ENCODE data around the gene GRM5. TPM values are rescaled to one million over a fixed set of nuclear protein-coding genes. Genes with fewer than 3 reads are reported as not detected.
"Not testable (repeated sequence)": the region's sequence is repeated elsewhere in the genome, so short reads cannot be mapped to it uniquely, and the experiment has no call there.

The GRM5 gene
- total RNA-seq (not detected in 2 replicates), polyA plus RNA-seq (not detected in 2 replicates), polyA minus RNA-seq (not detected in 2 replicates)
- not detected for total RNA-seq (2013)

DNA sequence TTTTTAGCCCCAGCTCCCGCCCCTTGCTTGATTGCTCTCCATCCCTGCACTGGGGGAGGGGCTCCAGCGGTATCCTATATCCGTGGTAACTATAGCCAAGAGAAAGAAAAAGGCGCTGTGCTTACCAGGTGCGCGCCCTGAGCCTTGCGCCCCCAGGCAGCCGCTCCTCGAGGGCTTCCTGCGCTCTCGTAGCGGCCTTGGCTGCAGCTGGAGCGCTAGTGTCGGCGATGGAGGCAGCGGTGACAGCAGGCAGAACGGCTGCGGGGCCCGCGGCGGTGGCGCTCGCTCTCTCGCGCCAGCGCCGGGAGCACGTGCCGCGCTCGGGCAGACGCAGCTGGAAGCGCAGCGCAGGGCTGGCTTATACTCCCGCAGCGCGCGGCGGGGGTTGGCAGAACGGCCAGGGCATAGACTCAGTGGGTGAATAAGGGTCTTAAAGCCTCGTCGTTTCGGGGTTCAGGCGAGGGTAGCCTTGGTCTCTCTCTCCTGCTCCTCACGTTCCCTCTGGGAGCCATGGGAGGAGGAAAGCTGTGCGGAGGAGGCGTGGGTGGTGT lies at the start of gene GRM5:
Gene GRM5, minus strand, starts transcription at position 332 of the 551 bp plus-strand sequence. CDS start 18,110 bp downstream, outside the sequence.
- H3K9me3 ChIP-seq (ENCODE audit: control extremely low read depth in 1 of 3, control insufficient read depth in 2 of 3, insufficient read depth in 1 of 3, low read length in 2 of 3); H3K4me1 ChIP-seq (ENCODE audit: control insufficient read depth in 2 of 2, insufficient read depth in 2 of 2, low read length in 2 of 2); H3K4me2 ChIP-seq (replicated peaks; ENCODE audit: low read depth, low read length, poor library complexity, severe bottlenecking); H3K4me3 ChIP-seq (ENCODE audit: control extremely low read depth in 1 of 5, extremely low read depth in 1 of 5, insufficient read depth in 1 of 5, low read depth in 2 of 5, low read length in 4 of 5); H3K27me3 Mint-ChIP-seq; H3K27me3 ChIP-seq (replicated peaks in 1 of 4; ENCODE audit: control extremely low read depth in 1 of 4, control insufficient read depth in 3 of 4, insufficient read depth in 4 of 4, low read length in 3 of 4); DNase-seq; H4K20me1 ChIP-seq (ENCODE audit: control insufficient read depth, insufficient read depth, low read length, poor library complexity, severe bottlenecking); H3K79me2 ChIP-seq (ENCODE audit: control insufficient read depth, insufficient read depth, low read length); H3K9me3 Mint-ChIP-seq (ENCODE audit: insufficient read depth); H3K27ac Mint-ChIP-seq; intact Hi-C loops (cut with micrococcal nuclease); H3K36me3 ChIP-seq (replicated peaks in 1 of 2; ENCODE audit: control extremely low read depth in 1 of 2, control insufficient read depth in 1 of 2, extremely low read depth in 1 of 2, insufficient read depth in 2 of 2, low read length in 1 of 2); H3K27ac ChIP-seq (ENCODE audit: low read length in 2 of 2); H3K4me3 Mint-ChIP-seq; CTCF ChIA-PET; POLR2A ChIA-PET; ATAC-seq (ENCODE audit: low read depth); H3K9ac ChIP-seq (ENCODE audit: low read length); H2AFZ ChIP-seq (ENCODE audit: insufficient read depth, low read depth, low read length, poor library complexity, severe bottlenecking); H3K4me1 Mint-ChIP-seq: not testable (repeated sequence)
- WGBS (ENCODE audit: insufficient coverage), result 21% methylated on average over 39 of the region's 47 CpGs

DNA sequence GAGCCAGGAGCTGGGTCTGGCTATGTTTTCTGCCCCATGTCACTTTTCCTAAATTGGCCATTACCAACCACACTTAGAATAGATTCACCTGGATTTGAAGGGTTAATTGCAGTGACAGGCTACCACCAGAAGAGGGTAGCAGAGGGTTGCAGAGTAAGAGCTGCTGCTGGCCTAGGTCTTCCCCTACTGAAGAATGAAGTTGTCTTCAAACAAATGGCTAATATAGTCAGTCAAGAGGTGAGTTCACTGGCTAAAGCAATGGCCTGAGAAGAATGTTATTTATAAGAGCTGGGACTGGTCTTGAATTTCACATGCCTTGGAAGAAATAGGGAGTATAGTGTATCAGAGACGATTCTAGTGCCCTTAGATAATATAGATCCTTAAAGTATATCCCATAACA lies 32.2 kb upstream of the GRM5 start:
- H3K4me1 Mint-ChIP-seq; H3K27me3 ChIP-seq (replicated peaks in 1 of 4; ENCODE audit: control extremely low read depth in 1 of 4, control insufficient read depth in 3 of 4, insufficient read depth in 4 of 4, low read length in 3 of 4); H2AFZ ChIP-seq (ENCODE audit: insufficient read depth, low read depth, low read length, poor library complexity, severe bottlenecking); H3K4me3 ChIP-seq (ENCODE audit: control extremely low read depth in 1 of 5, extremely low read depth in 1 of 5, insufficient read depth in 1 of 5, low read depth in 2 of 5, low read length in 4 of 5); ATAC-seq (ENCODE audit: low read depth); H3K79me2 ChIP-seq (ENCODE audit: control insufficient read depth, insufficient read depth, low read length); H3K27ac Mint-ChIP-seq; H3K9ac ChIP-seq (ENCODE audit: low read length); H3K36me3 ChIP-seq (replicated peaks in 1 of 2; ENCODE audit: control extremely low read depth in 1 of 2, control insufficient read depth in 1 of 2, extremely low read depth in 1 of 2, insufficient read depth in 2 of 2, low read length in 1 of 2); H3K4me3 Mint-ChIP-seq; CTCF ChIA-PET; H3K27me3 Mint-ChIP-seq; H3K9me3 ChIP-seq (ENCODE audit: control extremely low read depth in 1 of 3, control insufficient read depth in 2 of 3, insufficient read depth in 1 of 3, low read length in 2 of 3); H3K4me2 ChIP-seq (replicated peaks; ENCODE audit: low read depth, low read length, poor library complexity, severe bottlenecking); H3K27ac ChIP-seq (ENCODE audit: low read length in 2 of 2); POLR2A ChIA-PET; intact Hi-C loops (cut with micrococcal nuclease); H4K20me1 ChIP-seq (ENCODE audit: control insufficient read depth, insufficient read depth, low read length, poor library complexity, severe bottlenecking); H3K4me1 ChIP-seq (ENCODE audit: control insufficient read depth in 2 of 2, insufficient read depth in 2 of 2, low read length in 2 of 2); H3K9me3 Mint-ChIP-seq (ENCODE audit: insufficient read depth): not testable (repeated sequence)
- no CpG with 5 or more reads among the region's 1 CpG for WGBS (ENCODE audit: insufficient coverage)
- peak; percentile 4 for DNase-seq
- TF ChIP-seq, protein P1, sequence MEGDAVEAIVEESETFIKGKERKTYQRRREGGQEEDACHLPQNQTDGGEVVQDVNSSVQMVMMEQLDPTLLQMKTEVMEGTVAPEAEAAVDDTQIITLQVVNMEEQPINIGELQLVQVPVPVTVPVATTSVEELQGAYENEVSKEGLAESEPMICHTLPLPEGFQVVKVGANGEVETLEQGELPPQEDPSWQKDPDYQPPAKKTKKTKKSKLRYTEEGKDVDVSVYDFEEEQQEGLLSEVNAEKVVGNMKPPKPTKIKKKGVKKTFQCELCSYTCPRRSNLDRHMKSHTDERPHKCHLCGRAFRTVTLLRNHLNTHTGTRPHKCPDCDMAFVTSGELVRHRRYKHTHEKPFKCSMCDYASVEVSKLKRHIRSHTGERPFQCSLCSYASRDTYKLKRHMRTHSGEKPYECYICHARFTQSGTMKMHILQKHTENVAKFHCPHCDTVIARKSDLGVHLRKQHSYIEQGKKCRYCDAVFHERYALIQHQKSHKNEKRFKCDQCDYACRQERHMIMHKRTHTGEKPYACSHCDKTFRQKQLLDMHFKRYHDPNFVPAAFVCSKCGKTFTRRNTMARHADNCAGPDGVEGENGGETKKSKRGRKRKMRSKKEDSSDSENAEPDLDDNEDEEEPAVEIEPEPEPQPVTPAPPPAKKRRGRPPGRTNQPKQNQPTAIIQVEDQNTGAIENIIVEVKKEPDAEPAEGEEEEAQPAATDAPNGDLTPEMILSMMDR (IDR thresholded peaks at IDR 0.05), result peak; percentile 47

DNA sequence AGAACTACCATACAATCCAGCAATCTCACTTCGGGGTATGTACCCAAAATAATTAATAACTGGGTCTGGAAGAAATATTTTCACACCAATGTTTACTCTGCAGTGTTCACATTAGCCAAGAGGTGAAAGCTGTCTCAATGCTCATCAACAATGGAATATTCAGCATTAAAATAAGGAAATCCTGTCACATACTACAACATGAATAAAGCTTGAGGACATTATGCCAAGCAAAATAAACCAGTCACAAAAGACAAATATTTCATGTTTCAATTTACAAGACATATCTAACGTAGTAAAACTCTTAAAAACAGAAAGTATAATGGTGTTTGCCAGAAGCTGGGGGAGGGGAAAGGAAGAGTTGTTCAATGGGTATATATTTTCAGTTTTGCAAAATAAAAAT lies 28.0 kb upstream of the GRM5 start:
- intact Hi-C loops (cut with micrococcal nuclease); H3K36me3 ChIP-seq (replicated peaks in 1 of 2; ENCODE audit: control extremely low read depth in 1 of 2, control insufficient read depth in 1 of 2, extremely low read depth in 1 of 2, insufficient read depth in 2 of 2, low read length in 1 of 2); H3K9ac ChIP-seq (ENCODE audit: low read length); H3K9me3 ChIP-seq (ENCODE audit: control extremely low read depth in 1 of 3, control insufficient read depth in 2 of 3, insufficient read depth in 1 of 3, low read length in 2 of 3); H3K27ac Mint-ChIP-seq; H4K20me1 ChIP-seq (ENCODE audit: control insufficient read depth, insufficient read depth, low read length, poor library complexity, severe bottlenecking); ATAC-seq (ENCODE audit: low read depth); H3K79me2 ChIP-seq (ENCODE audit: control insufficient read depth, insufficient read depth, low read length); H2AFZ ChIP-seq (ENCODE audit: insufficient read depth, low read depth, low read length, poor library complexity, severe bottlenecking); H3K4me3 Mint-ChIP-seq; H3K27ac ChIP-seq (ENCODE audit: low read length in 2 of 2); POLR2A ChIA-PET; DNase-seq; CTCF ChIA-PET; H3K4me2 ChIP-seq (replicated peaks; ENCODE audit: low read depth, low read length, poor library complexity, severe bottlenecking); H3K9me3 Mint-ChIP-seq (ENCODE audit: insufficient read depth); H3K27me3 Mint-ChIP-seq; H3K4me1 ChIP-seq (ENCODE audit: control insufficient read depth in 2 of 2, insufficient read depth in 2 of 2, low read length in 2 of 2); H3K4me1 Mint-ChIP-seq; H3K27me3 ChIP-seq (replicated peaks in 1 of 4; ENCODE audit: control extremely low read depth in 1 of 4, control insufficient read depth in 3 of 4, insufficient read depth in 4 of 4, low read length in 3 of 4); H3K4me3 ChIP-seq (ENCODE audit: control extremely low read depth in 1 of 5, extremely low read depth in 1 of 5, insufficient read depth in 1 of 5, low read depth in 2 of 5, low read length in 4 of 5): not testable (repeated sequence)
- no CpG with 5 or more reads among the region's 2 CpGs for WGBS (ENCODE audit: insufficient coverage)
